K562 (cell line): ENCODE measurements around the gene MYLK4. TPM values are rescaled to one million over a fixed set of nuclear protein-coding genes. Genes with fewer than 3 reads are reported as not detected.
A peak's percentile ranks its signal among the peaks of the same experiment; 100 is the strongest.

Source experiments
- CHD1 ChIP-seq: fragments of 200-600 bp; sonication (generic); IDR thresholded peaks from one replicate; pipeline ENCODE4 v1.6.1; 2012; ENCODE audit warnings: mild to moderate bottlenecking, moderate library complexity, low read length, inconsistent platforms
- CREB3L1 ChIP-seq: fragments of 450-650 bp; IDR thresholded peaks from 2 replicates; pipeline ENCODE4 v1.6.1; 2014; ENCODE audit warnings: low read depth, mild to moderate bottlenecking, moderate library complexity, borderline replicate concordance
- E2F6 ChIP-seq, 2 experiments: IDR thresholded peaks; 2 replicates each; pipeline ENCODE4 v1.6.1; 2011; ENCODE audit warnings: borderline replicate concordance in 1 of 2, control low read depth in 1 of 2, low read depth in 1 of 2, low read length in 1 of 2, mild to moderate bottlenecking in 1 of 2, mixed read lengths in 1 of 2, moderate library complexity in 1 of 2; ENCODE audit not compliant: insufficient read depth in 1 of 2, insufficient read length in 1 of 2, poor library complexity in 1 of 2, severe bottlenecking in 1 of 2; ENCODE audit errors: extremely low read depth in 1 of 2
- HDAC6 ChIP-seq: IDR thresholded peaks from 2 replicates; pipeline ENCODE4 v1.6.1; 2012; ENCODE audit warnings: low read depth, mild to moderate bottlenecking, control low read depth, inconsistent platforms, low read length, moderate library complexity
- HDGF ChIP-seq: fragments of 450-650 bp; IDR thresholded peaks from 2 replicates; pipeline ENCODE4 v1.6.1; 2016
- JUND ChIP-seq, 2 experiments: IDR thresholded peaks; 2 replicates in 1 of 2; 3 replicates in 1 of 2; pipeline ENCODE4 v1.6.1; 2011; ENCODE audit warnings: borderline replicate concordance in 2 of 2, low read depth in 2 of 2, low read length in 2 of 2, improper control_type of control experiment in 1 of 2, missing biosample characterization in 1 of 2, missing genetic modification characterization in 1 of 2, missing genetic modification reagents in 1 of 2
- KAT8 ChIP-seq: fragments of 450-650 bp; IDR thresholded peaks from 2 replicates; pipeline ENCODE4 v1.6.1; 2016; ENCODE audit warnings: low read depth, mild to moderate bottlenecking
- LARP7 ChIP-seq: fragments of 450-650 bp; IDR thresholded peaks from 2 replicates; pipeline ENCODE4 v1.6.1; 2016
- PHTF2 ChIP-seq: fragments of 250-450 bp; sonication (Bioruptor Pico); IDR thresholded peaks from 2 replicates; pipeline ENCODE4 v1.5.0; 2021; ENCODE audit warnings: mild to moderate bottlenecking
- TEAD2 ChIP-seq: fragments of 450-650 bp; IDR thresholded peaks from 2 replicates; pipeline ENCODE4 v1.6.1; 2016; ENCODE audit warnings: missing genetic modification characterization, control low read depth, missing compliant biosample characterization
- WHSC1 ChIP-seq: IDR thresholded peaks from one replicate; pipeline ENCODE4 v1.6.1; 2012; ENCODE audit warnings: low read length, control low read depth, inconsistent platforms
- XRCC4 ChIP-seq: IDR thresholded peaks from one replicate; pipeline ENCODE4 v1.6.1; 2011; ENCODE audit not compliant: insufficient read depth, insufficient read length; ENCODE audit errors: extremely low read depth
- ZBTB7A ChIP-seq: IDR thresholded peaks from 2 replicates; pipeline ENCODE4 v1.6.1; 2011; ENCODE audit warnings: low read depth, mild to moderate bottlenecking, low read length, moderate library complexity, borderline replicate concordance; ENCODE audit not compliant: control insufficient read depth
- ZNF408 ChIP-seq: fragments of 250-450 bp; sonication (Bioruptor Pico); IDR thresholded peaks from 2 replicates; pipeline ENCODE4 v1.4.0; 2020; ENCODE audit warnings: low read depth, mild to moderate bottlenecking, moderate library complexity
- ZNF699 ChIP-seq: fragments of 250-450 bp; sonication (Bioruptor Pico); IDR thresholded peaks from 2 replicates; pipeline ENCODE4 v1.8.0; 2021; ENCODE audit warnings: mild to moderate bottlenecking, moderate library complexity; ENCODE audit not compliant: insufficient replicate concordance
- polyA plus RNA-seq, 8 experiments: library from polyadenylated mRNA; depleted of rRNA in 4 of 8; stranded (reverse) in 5 of 8; unstranded in 3 of 8; fragments of >200 nt; fragmentation: Nextera tagmentation in 2 of 8; fragmentation: Illumina TruSeq in 1 of 8; extraction: Ambion mirVana in 2 of 8; extraction: Trizol in 1 of 8; gene quantifications; 2 replicates each; pipeline versions ENCODE4 v1.2.1 to v1.2.3, GENCODE V29; 2011 to 2014; ENCODE audit warnings: inconsistent platforms in 1 of 8, missing spikeins in 1 of 8
- total RNA-seq, 7 experiments: library from RNA; depleted of rRNA in 6 of 7; stranded (reverse); fragments of >200 nt in 6 of 7; fragmentation: Illumina TruSeq in 2 of 7; extraction: Trizol in 2 of 7; gene quantifications; 2 replicates each; pipeline versions ENCODE4 v1.2.1 to v1.2.3, GENCODE V29; 2011 to 2021; ENCODE audit warnings: low replicate concordance in 1 of 7
- TF ChIP-seq, protein P1 (sequence below): sonication (generic); formaldehyde crosslinking; IDR thresholded peaks from 2 replicates; pipeline ENCODE4 v1.8.0; 2022; ENCODE audit warnings: mild to moderate bottlenecking, missing genetic modification reagents
- TF ChIP-seq, protein P2 (sequence below): fragments of 450-650 bp; IDR thresholded peaks from 2 replicates; pipeline ENCODE4 v1.7.0; 2016; ENCODE audit warnings: borderline replicate concordance

MYLK4 gene
- total and polyA plus RNA-seq, 9 of the 15 experiments (the other 6 are each of a cell fraction or from before 2014, with no cell fraction given): 0.01 to 0.15 (median 0.06) TPM

DNA sequence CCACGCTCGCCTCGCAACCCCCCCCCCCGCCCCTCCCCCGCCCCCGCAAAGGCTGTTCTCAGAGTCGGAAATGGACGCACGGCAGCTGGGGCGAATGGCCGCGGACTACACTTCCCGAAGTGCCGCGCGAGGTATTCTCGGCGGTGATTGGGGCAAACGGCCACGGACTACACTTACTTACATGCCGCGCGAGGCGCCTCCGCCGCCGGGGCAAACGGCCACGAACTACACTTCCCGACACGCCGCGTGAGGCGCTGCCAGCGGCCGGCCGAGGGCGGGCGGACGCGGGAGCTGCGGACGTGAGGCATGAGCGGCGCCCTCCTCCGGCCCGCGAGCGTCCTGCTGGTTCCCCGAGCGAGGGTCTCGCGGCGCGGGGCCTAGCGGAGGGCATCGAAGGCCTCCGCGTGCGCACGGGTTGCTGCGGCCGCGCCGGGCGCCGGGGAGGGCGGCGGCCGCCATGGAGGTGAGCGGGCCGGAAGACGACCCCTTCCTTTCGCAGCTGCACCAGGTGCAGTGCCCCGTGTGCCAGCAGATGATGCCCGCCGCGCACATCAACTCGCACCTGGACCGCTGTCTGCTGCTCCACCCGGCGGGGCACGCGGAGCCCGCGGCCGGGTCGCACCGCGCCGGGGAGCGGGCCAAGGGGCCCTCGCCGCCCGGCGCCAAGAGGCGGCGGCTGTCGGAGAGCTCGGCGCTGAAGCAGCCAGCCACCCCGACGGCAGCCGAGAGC lies 14.6 kb upstream of the MYLK4 start, which contains the start of gene WRNIP1 (continued):
- TF ChIP-seq CREB3L1: peak; percentile 84
- peak; percentile 72 to 88 for TF ChIP-seq E2F6 (IDR thresholded peaks at IDR 0.05; ENCODE audit: borderline replicate concordance in 1 of 2, extremely low read depth in 1 of 2, insufficient read depth in 1 of 2, insufficient read length in 1 of 2, low read depth in 1 of 2, low read length in 1 of 2, poor library complexity in 1 of 2, severe bottlenecking in 1 of 2)
- TF ChIP-seq, protein P1, sequence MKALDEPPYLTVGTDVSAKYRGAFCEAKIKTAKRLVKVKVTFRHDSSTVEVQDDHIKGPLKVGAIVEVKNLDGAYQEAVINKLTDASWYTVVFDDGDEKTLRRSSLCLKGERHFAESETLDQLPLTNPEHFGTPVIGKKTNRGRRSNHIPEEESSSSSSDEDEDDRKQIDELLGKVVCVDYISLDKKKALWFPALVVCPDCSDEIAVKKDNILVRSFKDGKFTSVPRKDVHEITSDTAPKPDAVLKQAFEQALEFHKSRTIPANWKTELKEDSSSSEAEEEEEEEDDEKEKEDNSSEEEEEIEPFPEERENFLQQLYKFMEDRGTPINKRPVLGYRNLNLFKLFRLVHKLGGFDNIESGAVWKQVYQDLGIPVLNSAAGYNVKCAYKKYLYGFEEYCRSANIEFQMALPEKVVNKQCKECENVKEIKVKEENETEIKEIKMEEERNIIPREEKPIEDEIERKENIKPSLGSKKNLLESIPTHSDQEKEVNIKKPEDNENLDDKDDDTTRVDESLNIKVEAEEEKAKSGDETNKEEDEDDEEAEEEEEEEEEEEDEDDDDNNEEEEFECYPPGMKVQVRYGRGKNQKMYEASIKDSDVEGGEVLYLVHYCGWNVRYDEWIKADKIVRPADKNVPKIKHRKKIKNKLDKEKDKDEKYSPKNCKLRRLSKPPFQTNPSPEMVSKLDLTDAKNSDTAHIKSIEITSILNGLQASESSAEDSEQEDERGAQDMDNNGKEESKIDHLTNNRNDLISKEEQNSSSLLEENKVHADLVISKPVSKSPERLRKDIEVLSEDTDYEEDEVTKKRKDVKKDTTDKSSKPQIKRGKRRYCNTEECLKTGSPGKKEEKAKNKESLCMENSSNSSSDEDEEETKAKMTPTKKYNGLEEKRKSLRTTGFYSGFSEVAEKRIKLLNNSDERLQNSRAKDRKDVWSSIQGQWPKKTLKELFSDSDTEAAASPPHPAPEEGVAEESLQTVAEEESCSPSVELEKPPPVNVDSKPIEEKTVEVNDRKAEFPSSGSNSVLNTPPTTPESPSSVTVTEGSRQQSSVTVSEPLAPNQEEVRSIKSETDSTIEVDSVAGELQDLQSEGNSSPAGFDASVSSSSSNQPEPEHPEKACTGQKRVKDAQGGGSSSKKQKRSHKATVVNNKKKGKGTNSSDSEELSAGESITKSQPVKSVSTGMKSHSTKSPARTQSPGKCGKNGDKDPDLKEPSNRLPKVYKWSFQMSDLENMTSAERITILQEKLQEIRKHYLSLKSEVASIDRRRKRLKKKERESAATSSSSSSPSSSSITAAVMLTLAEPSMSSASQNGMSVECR: peak; percentile 45
- TF ChIP-seq, protein P2, sequence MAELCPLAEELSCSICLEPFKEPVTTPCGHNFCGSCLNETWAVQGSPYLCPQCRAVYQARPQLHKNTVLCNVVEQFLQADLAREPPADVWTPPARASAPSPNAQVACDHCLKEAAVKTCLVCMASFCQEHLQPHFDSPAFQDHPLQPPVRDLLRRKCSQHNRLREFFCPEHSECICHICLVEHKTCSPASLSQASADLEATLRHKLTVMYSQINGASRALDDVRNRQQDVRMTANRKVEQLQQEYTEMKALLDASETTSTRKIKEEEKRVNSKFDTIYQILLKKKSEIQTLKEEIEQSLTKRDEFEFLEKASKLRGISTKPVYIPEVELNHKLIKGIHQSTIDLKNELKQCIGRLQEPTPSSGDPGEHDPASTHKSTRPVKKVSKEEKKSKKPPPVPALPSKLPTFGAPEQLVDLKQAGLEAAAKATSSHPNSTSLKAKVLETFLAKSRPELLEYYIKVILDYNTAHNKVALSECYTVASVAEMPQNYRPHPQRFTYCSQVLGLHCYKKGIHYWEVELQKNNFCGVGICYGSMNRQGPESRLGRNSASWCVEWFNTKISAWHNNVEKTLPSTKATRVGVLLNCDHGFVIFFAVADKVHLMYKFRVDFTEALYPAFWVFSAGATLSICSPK: no peak
- no peak for TF ChIP-seq TEAD2 (tag)
- no peak for TF ChIP-seq HDGF
- no peak for TF ChIP-seq WHSC1
- TF ChIP-seq LARP7: no peak
- TF ChIP-seq HDAC6: no peak
- TF ChIP-seq KAT8: no peak
- peak; percentile 77 for TF ChIP-seq JUND (IDR thresholded peaks at IDR 0.05; ENCODE audit: borderline replicate concordance, low read depth, low read length)
- no peak; the same call in 2 of the 3 replicates for TF ChIP-seq JUND (tag; IDR thresholded peaks at IDR 0.05; ENCODE audit: borderline replicate concordance, low read depth, low read length)
- TF ChIP-seq CHD1: peak; percentile 22
- no peak for TF ChIP-seq ZNF699 (CRISPR knock-in tag)
- peak; percentile 98 for TF ChIP-seq ZBTB7A
- no peak for TF ChIP-seq XRCC4
- TF ChIP-seq ZNF408 (CRISPR knock-in tag): no peak
- no peak for TF ChIP-seq PHTF2 (CRISPR knock-in tag)
